A549 (cell line): ENCODE results near the gene ZNF397. TPM values are rescaled to one million over a fixed set of nuclear protein-coding genes. Genes with fewer than 3 reads are reported as not detected.
"Not testable (repeated sequence)": the region's sequence is repeated elsewhere in the genome, so short reads cannot be mapped to it uniquely, and the experiment has no call there.

ENCODE experiments used
- ATAC-seq, 2 experiments: fragments of 200-7000 bp in 1 of 2; fragments of >200 bp in 1 of 2; cut with Nextera tagmentation in 1 of 2; cut with Tn5 transposase in 1 of 2; 3 replicates each; pipeline versions ENCODE4 v1.8.0 to v1.9.1; 2018 to 2020; ENCODE audit warnings: mild to moderate bottlenecking in 1 of 2, moderate library complexity in 1 of 2
- CTCF ChIA-PET: fragments of 300-600 bp; sonication (Branson Sonifier 250); formaldehyde crosslinking; extraction: SDS; loops from one replicate; lab custom pipeline; 2021; ENCODE audit warnings: antibody characterized with exemption, inconsistent platforms; lab: Yijun Ruan, JAX
- POLR2A ChIA-PET: fragments of 350-600 bp; formaldehyde crosslinking; extraction: SDS; loops from one replicate; lab custom pipeline; 2021; ENCODE audit warnings: antibody characterized with exemption, inconsistent platforms; lab: Yijun Ruan, JAX
- DNase-seq, 2 experiments: peaks; one replicate each; pipeline versions ENCODE4 v3.0.0 to v3.0.0-alpha.2; 2011 to 2016; ENCODE audit warnings: low read depth in 1 of 2, low spot score in 1 of 2
- FAIRE-seq: peaks from 2 replicates; lab custom pipeline; 2011; peaks lifted over from hg19 to GRCh38; lab: Jason Lieb, UNC
- H3K27ac ChIP-seq, 2 experiments: fragments of >200 bp; sonication (Bioruptor Twin); formaldehyde crosslinking; 3 replicates each; pipeline ENCODE4 v1.5.1; 2016 to 2017
- H3K4me1 ChIP-seq: fragments of >200 bp; sonication (Bioruptor Twin); formaldehyde crosslinking; 3 replicates; pipeline ENCODE4 v1.6.1; 2016
- H3K4me2 ChIP-seq: fragments of >200 bp; sonication (Bioruptor Twin); formaldehyde crosslinking; 3 replicates; pipeline ENCODE4 v1.6.1; 2016
- H3K4me3 ChIP-seq: fragments of >200 bp; sonication (Bioruptor Twin); formaldehyde crosslinking; 3 replicates; pipeline ENCODE4 v1.5.1; 2016
- H3K9me3 ChIP-seq: fragments of >200 bp; sonication (Bioruptor Twin); formaldehyde crosslinking; 3 replicates; pipeline ENCODE4 v1.6.1; 2016
- CBX2 ChIP-seq: fragments of 200-600 bp; sonication (generic); IDR thresholded peaks from 2 replicates; pipeline ENCODE4 v1.6.1; 2016; ENCODE audit warnings: low read depth, mild to moderate bottlenecking, borderline replicate concordance
- CEBPB ChIP-seq, 2 experiments: fragments of >200 bp in 1 of 2; sonication (Bioruptor Twin) in 1 of 2; formaldehyde crosslinking in 1 of 2; IDR thresholded peaks; 2 replicates each; pipeline ENCODE4 v1.6.1; 2012 to 2016
- CHD2 ChIP-seq: fragments of 150-350 bp; IDR thresholded peaks from 2 replicates; pipeline ENCODE4 v1.6.1; 2014; ENCODE audit warnings: low read length; ENCODE audit not compliant: partially characterized antibody
- CHD4 ChIP-seq: fragments of 200-600 bp; sonication (generic); IDR thresholded peaks from 2 replicates; pipeline ENCODE4 v1.6.1; 2016; ENCODE audit warnings: antibody characterized with exemption, mild to moderate bottlenecking, borderline replicate concordance
- ESRRA ChIP-seq: fragments of 150-350 bp; IDR thresholded peaks from 2 replicates; pipeline ENCODE4 v1.6.1; 2014; ENCODE audit warnings: mild to moderate bottlenecking, low read length, borderline replicate concordance
- FOSL2 ChIP-seq, 2 experiments: fragments of 450-650 bp in 1 of 2; fragments of >200 bp in 1 of 2; sonication (Bioruptor Twin) in 1 of 2; formaldehyde crosslinking; IDR thresholded peaks; 2 replicates each; pipeline versions ENCODE4 v1.5.0 to v1.6.1; 2016 to 2020; ENCODE audit warnings: mild to moderate bottlenecking in 1 of 2, moderate library complexity in 1 of 2
- HOXA7 ChIP-seq: fragments of 250-450 bp; sonication (Bioruptor Pico); IDR thresholded peaks from 2 replicates; pipeline ENCODE4 v1.5.0; 2020; ENCODE audit warnings: mild to moderate bottlenecking, moderate library complexity
- HOXB5 ChIP-seq: fragments of 250-450 bp; sonication (Bioruptor Pico); IDR thresholded peaks from 2 replicates; pipeline ENCODE4 v1.5.0; 2020; ENCODE audit warnings: mild to moderate bottlenecking, moderate library complexity
- JUNB ChIP-seq: fragments of >200 bp; sonication (Bioruptor Twin); formaldehyde crosslinking; IDR thresholded peaks from 2 replicates; pipeline ENCODE4 v1.6.1; 2016
- KDM1A ChIP-seq: fragments of 200-600 bp; sonication (generic); IDR thresholded peaks from 2 replicates; pipeline ENCODE4 v1.6.1; 2016; ENCODE audit warnings: low read depth, mild to moderate bottlenecking
- KDM5A ChIP-seq: fragments of 200-600 bp; sonication (generic); IDR thresholded peaks from 2 replicates; pipeline ENCODE4 v1.6.1; 2016; ENCODE audit warnings: antibody characterized with exemption, mild to moderate bottlenecking
- MAFK ChIP-seq: fragments of 450-650 bp; IDR thresholded peaks from 2 replicates; pipeline ENCODE4 v1.6.1; 2014; ENCODE audit not compliant: partially characterized antibody
- POLR2AphosphoS2 ChIP-seq: conservative IDR thresholded peaks from 2 replicates; pipeline ENCODE4 v1.6.1; 2012; ENCODE audit warnings: low read length, improper control_type of control experiment, inconsistent platforms
- RARB ChIP-seq: fragments of 250-450 bp; sonication (Bioruptor Pico); IDR thresholded peaks from 2 replicates; pipeline ENCODE4 v1.8.0; 2021; ENCODE audit warnings: mild to moderate bottlenecking, moderate library complexity
- SMC3 ChIP-seq: fragments of >200 bp; sonication (Bioruptor Twin); formaldehyde crosslinking; IDR thresholded peaks from 3 replicates; pipeline ENCODE4 v1.6.1; 2018; ENCODE audit warnings: inconsistent platforms
- TP53 ChIP-seq: fragments of 250-450 bp; sonication (Bioruptor Pico); IDR thresholded peaks from 2 replicates; pipeline ENCODE4 v1.5.0; 2021; ENCODE audit warnings: mild to moderate bottlenecking, moderate library complexity
- ZFP36 ChIP-seq: fragments of 450-650 bp; IDR thresholded peaks from 2 replicates; pipeline ENCODE4 v1.6.1; 2014; ENCODE audit warnings: borderline replicate concordance; ENCODE audit not compliant: partially characterized antibody
- WGBS: methylation state at CpG from one replicate; pipeline ENCODE4 v1.1.6; 2017; ENCODE audit errors: missing lambda C conversion rate; 5-methylcytosine and 5-hydroxymethylcytosine counted together
- polyA plus RNA-seq, 4 experiments: library from polyadenylated mRNA; depleted of rRNA in 3 of 4; stranded (reverse); fragments of >200 nt; fragmentation: RNase III in 1 of 4; extraction: RNeasy Plus Mini Kit Qiagen cat#74134 plus additional on column Dnase treatment in 1 of 4; gene quantifications; 2 replicates in 3 of 4; 3 replicates in 1 of 4; pipeline ENCODE4 v1.2.3, GENCODE V29; 2011 to 2017
- TF ChIP-seq, protein P1 (sequence below): IDR thresholded peaks from 2 replicates; pipeline ENCODE4 v1.6.1; 2012; ENCODE audit warnings: low read depth, borderline replicate concordance
- TF ChIP-seq, protein P2 (sequence below): IDR thresholded peaks from 2 replicates; pipeline ENCODE4 v1.6.1; 2012
- TF ChIP-seq, protein P3 (sequence below): IDR thresholded peaks from 2 replicates; pipeline ENCODE4 v1.6.1; 2012
- TF ChIP-seq, protein P4 (sequence below): fragments of 200-600 bp; sonication (generic); IDR thresholded peaks from 2 replicates; pipeline ENCODE4 v1.6.1; 2016; ENCODE audit warnings: antibody characterized with exemption, mild to moderate bottlenecking, moderate library complexity

ZNF397 gene
- polyA plus RNA-seq, 2 of the 4 experiments (the other 2 are of a cell fraction) = 7.9 to 8.0 TPM

DNA sequence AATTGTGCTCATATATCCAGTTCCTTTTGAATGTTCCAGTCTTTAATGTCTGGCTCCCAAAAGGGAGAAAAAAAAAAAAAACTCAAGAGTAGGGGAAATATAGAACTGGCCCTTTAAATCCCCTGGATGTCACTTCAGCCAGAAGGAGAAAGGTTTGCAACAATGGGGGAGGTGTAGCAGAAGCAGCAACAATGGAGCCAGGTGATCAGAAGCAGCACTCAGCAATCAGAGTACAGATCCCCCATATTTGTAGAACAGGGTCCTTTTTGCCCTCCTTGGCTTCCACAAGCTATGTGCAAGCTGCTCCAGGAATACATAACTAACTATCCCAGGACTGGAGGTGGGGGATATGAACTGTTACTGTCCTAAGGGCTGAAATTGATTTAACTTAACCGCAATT, 25.8 kb upstream of the ZNF397 start:
- no peaks in the 10 kb centered on the region for H3K9me3 ChIP-seq
- no peak overlapping the region for H3K4me3 ChIP-seq
- ATAC-seq (no peak), FAIRE-seq (no peak)
- 40% methylated on average over 1 of the region's 1 CpG for whole genome bisulfite sequencing
- CTCF ChIA-PET = no interaction called here
- POLR2A ChIA-PET = no interaction called here
- H3K27ac ChIP-seq = no peak overlapping the region
- no peaks in the 10 kb centered on the region for H3K4me1 ChIP-seq
- TF ChIP-seq CHD2 = no peak
- no peak for TF ChIP-seq POLR2AphosphoS2
- no peak for TF ChIP-seq SMC3
- no peak for TF ChIP-seq ESRRA
- TF ChIP-seq KDM5A = no peak
- TF ChIP-seq, protein P1, sequence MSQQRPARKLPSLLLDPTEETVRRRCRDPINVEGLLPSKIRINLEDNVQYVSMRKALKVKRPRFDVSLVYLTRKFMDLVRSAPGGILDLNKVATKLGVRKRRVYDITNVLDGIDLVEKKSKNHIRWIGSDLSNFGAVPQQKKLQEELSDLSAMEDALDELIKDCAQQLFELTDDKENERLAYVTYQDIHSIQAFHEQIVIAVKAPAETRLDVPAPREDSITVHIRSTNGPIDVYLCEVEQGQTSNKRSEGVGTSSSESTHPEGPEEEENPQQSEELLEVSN = no peak
- no peak for TF ChIP-seq FOSL2 (IDR thresholded peaks at IDR 0.05)
- TF ChIP-seq FOSL2 (CRISPR knock-in tag; IDR thresholded peaks at IDR 0.05) = no peak
- TF ChIP-seq CEBPB (IDR thresholded peaks at IDR 0.05) = no peak
- TF ChIP-seq, protein P2, sequence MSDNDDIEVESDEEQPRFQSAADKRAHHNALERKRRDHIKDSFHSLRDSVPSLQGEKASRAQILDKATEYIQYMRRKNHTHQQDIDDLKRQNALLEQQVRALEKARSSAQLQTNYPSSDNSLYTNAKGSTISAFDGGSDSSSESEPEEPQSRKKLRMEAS = no peak
- no peak for TF ChIP-seq ZFP36
- TF ChIP-seq HOXB5 (CRISPR knock-in tag) = no peak
- TF ChIP-seq CBX2 = no peak
- TF ChIP-seq TP53 (CRISPR knock-in tag) = no peak
- TF ChIP-seq HOXA7 (CRISPR knock-in tag) = no peak
- TF ChIP-seq, protein P3, sequence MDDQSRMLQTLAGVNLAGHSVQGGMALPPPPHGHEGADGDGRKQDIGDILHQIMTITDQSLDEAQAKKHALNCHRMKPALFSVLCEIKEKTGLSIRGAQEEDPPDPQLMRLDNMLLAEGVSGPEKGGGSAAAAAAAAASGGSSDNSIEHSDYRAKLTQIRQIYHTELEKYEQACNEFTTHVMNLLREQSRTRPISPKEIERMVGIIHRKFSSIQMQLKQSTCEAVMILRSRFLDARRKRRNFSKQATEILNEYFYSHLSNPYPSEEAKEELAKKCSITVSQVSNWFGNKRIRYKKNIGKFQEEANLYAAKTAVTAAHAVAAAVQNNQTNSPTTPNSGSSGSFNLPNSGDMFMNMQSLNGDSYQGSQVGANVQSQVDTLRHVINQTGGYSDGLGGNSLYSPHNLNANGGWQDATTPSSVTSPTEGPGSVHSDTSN = no peak
- TF ChIP-seq, all 56 proteins: peak for 0
- DNase-seq = no peak
- H3K4me2 ChIP-seq = no peak overlapping the region

DNA sequence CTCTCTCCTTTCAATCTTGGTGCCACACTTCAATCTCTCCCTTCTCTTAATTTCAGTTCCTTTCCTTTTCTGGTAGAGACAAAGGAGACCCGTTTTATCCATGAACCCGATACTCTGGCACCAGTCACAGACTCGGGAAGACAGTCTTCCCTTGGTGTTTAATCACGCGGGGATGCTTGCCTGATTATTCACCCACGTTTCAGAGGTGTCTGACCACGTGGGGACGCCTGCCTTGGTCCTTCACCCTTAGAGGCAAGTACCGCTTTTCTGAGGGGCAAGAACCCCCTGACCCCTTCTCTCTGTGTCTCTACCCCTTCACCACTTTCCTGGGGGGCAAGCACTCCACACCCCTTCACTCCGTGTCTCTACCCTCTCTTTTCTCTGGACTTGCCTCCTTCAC, 24.2 kb upstream of the ZNF397 start:
- H3K4me1 ChIP-seq, FAIRE-seq, DNase-seq, ATAC-seq, H3K27ac ChIP-seq, H3K9me3 ChIP-seq, POLR2A ChIA-PET, CTCF ChIA-PET, H3K4me2 ChIP-seq, H3K4me3 ChIP-seq: not testable (repeated sequence)
- WGBS = 57% methylated on average over 10 of the region's 10 CpGs

DNA sequence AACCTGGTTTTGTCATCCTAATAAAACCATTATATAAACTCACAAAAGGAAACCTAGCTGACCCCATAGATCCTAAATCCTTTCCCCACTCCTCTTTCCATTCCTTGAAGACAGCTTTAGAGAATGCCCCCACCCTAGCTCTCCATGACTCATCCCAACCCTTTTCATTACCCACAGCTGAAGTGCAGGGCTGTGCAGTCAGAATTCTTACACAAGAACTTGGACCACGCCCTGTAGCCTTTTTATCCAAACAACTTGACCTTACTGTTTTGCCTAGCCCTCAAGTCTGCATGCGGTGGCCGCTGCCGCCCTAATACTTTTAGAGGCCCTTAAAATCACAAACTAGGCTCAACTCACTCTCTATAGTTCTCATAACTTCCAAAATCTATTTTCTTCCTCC, 21.5 kb upstream of the ZNF397 start:
- CTCF ChIA-PET, ATAC-seq, H3K4me1 ChIP-seq, H3K27ac ChIP-seq, DNase-seq, H3K9me3 ChIP-seq, FAIRE-seq, POLR2A ChIA-PET, H3K4me2 ChIP-seq, H3K4me3 ChIP-seq: not testable (repeated sequence)
- WGBS = 69% methylated on average over 4 of the region's 4 CpGs

DNA sequence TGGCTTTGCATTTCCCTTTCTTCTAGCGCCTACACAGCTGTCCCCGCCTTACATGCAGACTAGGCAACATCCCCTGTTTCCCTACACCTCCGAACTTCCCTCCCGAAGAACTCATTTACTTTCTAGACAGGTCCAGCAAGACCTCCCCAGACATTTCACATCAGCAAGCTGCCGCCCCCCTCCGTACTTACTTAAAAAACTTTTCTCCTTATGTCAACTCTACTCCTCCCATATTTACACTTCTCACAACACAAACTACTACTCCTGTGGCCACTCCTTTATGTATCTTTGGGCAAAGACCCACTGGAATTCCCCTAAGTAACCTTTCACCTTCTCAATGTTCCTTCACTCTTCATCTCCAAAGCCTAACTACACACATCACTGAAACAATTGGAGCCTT, 20.4 kb upstream of the ZNF397 start:
- Histone ChIP-seq H3K4me3 (no peak overlapping the region), H3K4me1 (no peaks in the 10 kb centered on the region), H3K27ac (no peak overlapping the region), H3K9me3 (no peaks in the 10 kb centered on the region), H3K4me2 (no peak overlapping the region)
- POLR2A ChIA-PET = no interaction called here
- DNase-seq = peak in 1 of 2 experiments; percentile 2
- TF ChIP-seq HOXB5 (CRISPR knock-in tag) (no peak), POLR2AphosphoS2 (no peak), KDM1A (no peak), RARB (no peak), CHD4 (no peak), CHD2 (no peak), FOSL2 (IDR thresholded peaks at IDR 0.05) (no peak), FOSL2 (CRISPR knock-in tag; IDR thresholded peaks at IDR 0.05) (no peak), MAFK (no peak), JUNB (no peak), TP53 (CRISPR knock-in tag) (no peak)
- TF ChIP-seq, protein P3 = no peak
- TF ChIP-seq, protein P4, sequence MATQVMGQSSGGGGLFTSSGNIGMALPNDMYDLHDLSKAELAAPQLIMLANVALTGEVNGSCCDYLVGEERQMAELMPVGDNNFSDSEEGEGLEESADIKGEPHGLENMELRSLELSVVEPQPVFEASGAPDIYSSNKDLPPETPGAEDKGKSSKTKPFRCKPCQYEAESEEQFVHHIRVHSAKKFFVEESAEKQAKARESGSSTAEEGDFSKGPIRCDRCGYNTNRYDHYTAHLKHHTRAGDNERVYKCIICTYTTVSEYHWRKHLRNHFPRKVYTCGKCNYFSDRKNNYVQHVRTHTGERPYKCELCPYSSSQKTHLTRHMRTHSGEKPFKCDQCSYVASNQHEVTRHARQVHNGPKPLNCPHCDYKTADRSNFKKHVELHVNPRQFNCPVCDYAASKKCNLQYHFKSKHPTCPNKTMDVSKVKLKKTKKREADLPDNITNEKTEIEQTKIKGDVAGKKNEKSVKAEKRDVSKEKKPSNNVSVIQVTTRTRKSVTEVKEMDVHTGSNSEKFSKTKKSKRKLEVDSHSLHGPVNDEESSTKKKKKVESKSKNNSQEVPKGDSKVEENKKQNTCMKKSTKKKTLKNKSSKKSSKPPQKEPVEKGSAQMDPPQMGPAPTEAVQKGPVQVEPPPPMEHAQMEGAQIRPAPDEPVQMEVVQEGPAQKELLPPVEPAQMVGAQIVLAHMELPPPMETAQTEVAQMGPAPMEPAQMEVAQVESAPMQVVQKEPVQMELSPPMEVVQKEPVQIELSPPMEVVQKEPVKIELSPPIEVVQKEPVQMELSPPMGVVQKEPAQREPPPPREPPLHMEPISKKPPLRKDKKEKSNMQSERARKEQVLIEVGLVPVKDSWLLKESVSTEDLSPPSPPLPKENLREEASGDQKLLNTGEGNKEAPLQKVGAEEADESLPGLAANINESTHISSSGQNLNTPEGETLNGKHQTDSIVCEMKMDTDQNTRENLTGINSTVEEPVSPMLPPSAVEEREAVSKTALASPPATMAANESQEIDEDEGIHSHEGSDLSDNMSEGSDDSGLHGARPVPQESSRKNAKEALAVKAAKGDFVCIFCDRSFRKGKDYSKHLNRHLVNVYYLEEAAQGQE = no peak
- no peak for ATAC-seq
- FAIRE-seq = no peak
- CTCF ChIA-PET = interaction anchor here (0.7 kb wide), 1 partner anchor 10 kb away, joined by 3 read pairs; no protein-coding TSS in a partner anchor
- WGBS = 51% methylated on average over 6 of the region's 6 CpGs
